ENCODE data around the gene GALNT12.

DNA sequence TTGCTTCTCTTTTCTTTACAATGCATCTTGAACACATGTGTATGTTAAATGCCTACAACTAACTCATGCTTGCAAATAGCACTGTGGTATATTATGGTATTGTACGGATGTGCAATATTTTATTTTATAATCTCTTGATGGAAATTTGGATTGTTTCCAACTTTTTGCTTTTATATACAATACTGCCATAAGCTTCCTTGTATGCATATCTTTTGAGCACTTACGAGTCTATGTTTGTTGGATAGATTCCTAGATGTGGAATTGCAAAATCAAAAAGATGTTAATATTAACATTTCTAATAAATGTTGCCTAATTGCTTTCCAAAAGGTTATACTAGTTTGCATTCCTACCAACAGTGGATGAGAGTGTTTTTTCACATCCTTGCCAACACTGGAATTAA lies 3.4 kb upstream of the GALNT12 start:
- no peak for TF ChIP-seq POLR2AphosphoS5 (IDR thresholded peaks at IDR 0.05; ENCODE audit: borderline replicate concordance, low read depth, low read length)
- TF ChIP-seq EZH2 (IDR thresholded peaks at IDR 0.05): no peak
- no peak for TF ChIP-seq FOXP2 (optimal IDR thresholded peaks at IDR 0.05; ENCODE audit: control extremely low read depth, extremely low read length, insufficient read depth)

All from SK-N-MC (cell line).